ENCODE results near the gene TLE3. TPM values are rescaled to one million over a fixed set of nuclear protein-coding genes. Genes with fewer than 3 reads are reported as not detected.

The TLE3 gene
- total RNA-seq, 2 donors from 2014 or later, result 157 to 246 TPM

DNA sequence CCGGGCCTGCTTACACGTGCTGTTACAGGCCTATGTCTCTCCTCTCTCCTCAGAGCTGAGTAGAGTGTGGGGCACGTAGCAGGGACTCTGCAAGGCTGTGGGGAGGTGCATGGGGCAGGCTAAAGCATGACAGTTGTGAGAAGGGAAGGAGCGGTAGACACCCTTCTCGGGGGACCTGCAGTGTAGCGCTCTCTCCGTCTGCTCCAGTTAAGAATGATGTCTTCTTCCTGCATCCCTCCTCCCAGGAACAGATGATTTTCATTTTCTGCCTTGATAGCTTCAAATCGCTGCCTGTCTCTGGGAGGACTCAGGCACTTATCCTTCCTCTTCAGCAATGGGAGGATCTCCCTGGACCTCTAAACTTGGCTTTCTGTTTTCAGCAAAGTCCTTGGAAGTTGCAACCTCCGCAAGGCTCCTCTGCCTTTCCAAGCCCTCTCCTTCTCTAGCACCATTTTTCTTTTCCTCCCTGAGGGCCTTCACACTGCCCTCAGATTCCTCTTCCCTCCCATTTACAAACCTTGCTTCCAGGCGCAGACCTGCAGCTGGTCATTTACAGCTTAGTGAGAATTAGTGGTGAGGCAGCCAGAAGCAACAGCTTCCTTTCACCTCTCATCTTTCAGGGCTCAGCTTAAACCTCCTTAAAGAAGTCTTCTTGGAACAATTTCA, 23.4 kb upstream of the TLE3 start:
- DNase-seq (ENCODE audit: low spot score), result no peak

DNA sequence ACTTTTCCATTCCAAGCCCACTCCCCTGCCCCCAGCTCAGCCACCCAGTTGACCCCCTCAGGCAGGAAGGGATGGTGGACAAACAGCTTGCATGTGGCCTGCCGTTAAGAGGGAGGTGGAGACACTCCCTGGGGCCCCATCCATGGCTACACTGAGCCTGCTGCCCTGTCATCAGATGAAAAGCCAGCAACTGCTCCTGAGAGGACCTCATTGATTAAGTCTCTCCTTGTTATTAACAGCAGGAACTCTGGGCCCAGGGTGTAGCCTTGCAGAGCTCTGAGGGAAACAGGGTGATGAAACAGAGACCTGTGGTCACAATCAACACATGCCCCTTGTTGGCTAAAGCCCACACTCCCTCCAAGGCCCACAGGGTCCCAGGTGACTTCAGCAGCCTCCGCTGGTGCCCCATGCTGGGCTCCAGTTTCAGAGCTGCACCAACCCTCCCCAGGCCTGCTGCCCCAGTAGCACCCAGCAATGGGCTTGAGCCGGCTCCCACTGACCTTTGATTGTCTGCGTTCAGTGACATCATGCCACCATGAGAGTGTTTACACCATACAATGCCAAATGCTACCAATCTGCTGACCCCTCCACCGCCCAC, 22.3 kb upstream of the TLE3 start:
- intact Hi-C loops (cut with DNase I), result no loop called here

More for the DNA sequence above, 23.4 kb upstream of the TLE3 start:
- 71% methylated on average over 10 of the region's 10 CpGs for WGBS
- no peaks in the 10 kb centered on the region for H3K27me3 ChIP-seq (replicated peaks; ENCODE audit: insufficient read depth)
- H3K27ac ChIP-seq, result peak overlapping the region in 1 of 2 donors; percentile 10
- peaks cover 6% of the 10 kb centered on the region for H3K4me1 ChIP-seq (replicated peaks)
- intact Hi-C loops (cut with DNase I), result no loop called here
- no peak overlapping the region for H3K4me3 ChIP-seq
- no peaks in the 10 kb centered on the region for H3K36me3 ChIP-seq
- no peaks in the 10 kb centered on the region for H3K9me3 ChIP-seq
- TF ChIP-seq, protein P1, sequence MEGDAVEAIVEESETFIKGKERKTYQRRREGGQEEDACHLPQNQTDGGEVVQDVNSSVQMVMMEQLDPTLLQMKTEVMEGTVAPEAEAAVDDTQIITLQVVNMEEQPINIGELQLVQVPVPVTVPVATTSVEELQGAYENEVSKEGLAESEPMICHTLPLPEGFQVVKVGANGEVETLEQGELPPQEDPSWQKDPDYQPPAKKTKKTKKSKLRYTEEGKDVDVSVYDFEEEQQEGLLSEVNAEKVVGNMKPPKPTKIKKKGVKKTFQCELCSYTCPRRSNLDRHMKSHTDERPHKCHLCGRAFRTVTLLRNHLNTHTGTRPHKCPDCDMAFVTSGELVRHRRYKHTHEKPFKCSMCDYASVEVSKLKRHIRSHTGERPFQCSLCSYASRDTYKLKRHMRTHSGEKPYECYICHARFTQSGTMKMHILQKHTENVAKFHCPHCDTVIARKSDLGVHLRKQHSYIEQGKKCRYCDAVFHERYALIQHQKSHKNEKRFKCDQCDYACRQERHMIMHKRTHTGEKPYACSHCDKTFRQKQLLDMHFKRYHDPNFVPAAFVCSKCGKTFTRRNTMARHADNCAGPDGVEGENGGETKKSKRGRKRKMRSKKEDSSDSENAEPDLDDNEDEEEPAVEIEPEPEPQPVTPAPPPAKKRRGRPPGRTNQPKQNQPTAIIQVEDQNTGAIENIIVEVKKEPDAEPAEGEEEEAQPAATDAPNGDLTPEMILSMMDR (IDR thresholded peaks at IDR 0.05), result no peak
- no peak for TF ChIP-seq POLR2AphosphoS5 (IDR thresholded peaks at IDR 0.05)
- no peak for TF ChIP-seq POLR2A (IDR thresholded peaks at IDR 0.05)

DNA sequence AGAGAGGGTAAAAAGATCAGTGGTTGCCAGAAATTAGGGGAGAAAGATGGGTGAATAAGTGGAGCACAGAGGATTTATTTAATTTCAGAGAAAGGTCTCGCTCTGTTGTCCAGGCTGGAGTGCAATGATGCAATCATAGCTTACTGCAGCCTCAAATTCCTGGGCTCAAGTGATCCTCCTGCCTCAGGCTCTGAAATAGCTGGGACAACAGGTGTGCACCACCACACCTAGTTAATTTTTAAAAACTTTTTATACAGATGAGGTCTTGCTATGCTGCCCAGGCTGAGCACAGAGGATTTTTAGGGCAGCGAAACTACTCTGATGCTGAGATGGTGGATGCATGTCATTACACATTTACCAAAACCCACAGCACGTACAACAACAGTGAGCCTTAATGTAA, 20.9 kb upstream of the TLE3 start:
- Histone ChIP-seq H3K36me3 (no peaks in the 10 kb centered on the region), H3K27ac (no peak overlapping the region), H3K9me3 (no peaks in the 10 kb centered on the region), H3K27me3 (replicated peaks; ENCODE audit: insufficient read depth) (no peaks in the 10 kb centered on the region), H3K4me1 (replicated peaks) (peaks cover 6% of the 10 kb centered on the region), H3K4me3 (no peak overlapping the region)
- intact Hi-C loops (cut with DNase I), result no loop called here
- 96% methylated on average over 3 of the region's 3 CpGs for WGBS
- no peak for DNase-seq (ENCODE audit: low spot score)
- TF ChIP-seq, protein P1 (IDR thresholded peaks at IDR 0.05), result no peak
- no peak for TF ChIP-seq POLR2AphosphoS5 (IDR thresholded peaks at IDR 0.05)
- TF ChIP-seq POLR2A (IDR thresholded peaks at IDR 0.05), result no peak

More for the DNA sequence above, 22.3 kb upstream of the TLE3 start:
- DNase-seq (ENCODE audit: low spot score), result no peak
- Histone ChIP-seq H3K9me3 (no peaks in the 10 kb centered on the region), H3K4me3 (no peak overlapping the region), H3K36me3 (no peaks in the 10 kb centered on the region), H3K4me1 (replicated peaks) (peaks cover 6% of the 10 kb centered on the region), H3K27ac (no peak overlapping the region), H3K27me3 (replicated peaks; ENCODE audit: insufficient read depth) (no peaks in the 10 kb centered on the region)
- 91% methylated on average over 5 of the region's 5 CpGs for WGBS
- TF ChIP-seq POLR2A (IDR thresholded peaks at IDR 0.05), result no peak
- TF ChIP-seq, protein P1 (IDR thresholded peaks at IDR 0.05), result no peak
- no peak for TF ChIP-seq POLR2AphosphoS5 (IDR thresholded peaks at IDR 0.05)

DNA sequence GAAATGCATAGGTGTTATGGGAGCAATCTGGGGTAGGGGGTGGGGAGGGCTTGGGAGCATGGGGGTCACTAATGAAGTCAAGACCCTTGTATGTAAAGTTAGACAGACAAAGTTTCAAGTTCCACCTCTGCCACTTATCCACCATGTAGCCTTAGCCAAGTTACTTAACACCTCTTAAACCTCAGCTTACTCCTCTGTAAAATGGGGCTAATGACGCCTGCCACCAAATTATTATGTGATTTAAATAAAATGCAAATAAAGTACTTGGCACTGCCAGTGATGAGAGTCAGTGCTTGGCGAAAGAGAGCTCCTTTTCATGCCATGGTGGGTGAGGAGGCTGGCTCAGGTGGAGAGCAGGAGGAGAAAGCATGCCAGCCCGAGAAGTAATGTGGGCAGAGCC, 18.6 kb upstream of the TLE3 start:
- H3K27me3 ChIP-seq (replicated peaks; ENCODE audit: insufficient read depth), result no peaks in the 10 kb centered on the region
- peaks cover 12% of the 10 kb centered on the region for H3K4me1 ChIP-seq (replicated peaks)
- H3K27ac ChIP-seq, result no peak overlapping the region
- H3K9me3 ChIP-seq, result no peaks in the 10 kb centered on the region
- WGBS, result 62% methylated on average over 3 of the region's 3 CpGs
- TF ChIP-seq POLR2A (IDR thresholded peaks at IDR 0.05) (no peak), POLR2AphosphoS5 (IDR thresholded peaks at IDR 0.05) (no peak)
- TF ChIP-seq, protein P1 (IDR thresholded peaks at IDR 0.05), result no peak
- H3K4me3 ChIP-seq, result no peak overlapping the region
- H3K36me3 ChIP-seq, result no peaks in the 10 kb centered on the region
- intact Hi-C loops (cut with DNase I), result no loop called here
- DNase-seq (ENCODE audit: low spot score), result no peak

DNA sequence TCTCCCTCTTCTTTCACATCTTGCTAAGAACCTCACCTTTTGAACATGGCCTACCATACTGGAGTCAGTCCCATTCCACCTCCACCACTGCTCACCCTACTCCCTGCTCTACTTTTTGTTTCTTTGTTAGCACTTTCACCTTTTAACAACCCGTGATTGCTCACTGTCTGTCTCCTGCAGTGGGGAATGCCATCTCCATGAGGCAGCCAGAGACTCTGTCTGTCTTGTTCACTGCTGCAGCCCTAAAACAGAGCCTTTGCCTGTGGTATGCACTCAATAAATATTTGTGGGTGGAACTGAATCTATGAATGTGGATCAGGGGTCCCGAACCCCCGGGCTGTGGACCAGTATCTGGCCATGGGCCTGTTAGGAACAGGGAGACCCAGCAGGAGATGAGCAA, 16.5 kb upstream of the TLE3 start:
- no peak for DNase-seq (ENCODE audit: low spot score)
- intact Hi-C loops (cut with DNase I), result no loop called here
- H3K27me3 ChIP-seq (replicated peaks; ENCODE audit: insufficient read depth), result no peaks in the 10 kb centered on the region
- H3K27ac ChIP-seq, result no peak overlapping the region
- H3K36me3 ChIP-seq, result no peaks in the 10 kb centered on the region
- 89% methylated on average over 3 of the region's 3 CpGs for WGBS
- H3K4me3 ChIP-seq, result no peak overlapping the region
- TF ChIP-seq POLR2AphosphoS5 (IDR thresholded peaks at IDR 0.05), result no peak
- TF ChIP-seq, protein P1 (IDR thresholded peaks at IDR 0.05), result no peak
- TF ChIP-seq POLR2A (IDR thresholded peaks at IDR 0.05), result no peak
- no peaks in the 10 kb centered on the region for H3K9me3 ChIP-seq
- peaks cover 7% of the 10 kb centered on the region for H3K4me1 ChIP-seq (replicated peaks)

Data from prostate gland (tissue), 2 donors.